Hematopoietic multipotent progenitor cell treated with erythropoietin and hydrocortisone succinate and interleukin-3 and kit ligand, for 4 days (in vitro differentiated cells): Measurements from ENCODE around the gene C3orf18.

ENCODE experiments used
- DNase-seq: peaks from one replicate; pipeline ENCODE4 v3.0.0-alpha.2; 2015

Gene C3orf18

GRCh38 chr3:50577348-50577747 is 9.8 kb upstream of the C3orf18 start:
- DNase-seq = no peak

- DNase-seq = peak; percentile 38
Observed at GRCh38 chr3:50575372-50575771, 7.8 kb upstream of the C3orf18 start.

- no peak for DNase-seq
Observed at GRCh38 chr3:50574444-50574831, 6.9 kb upstream of the C3orf18 start.

GRCh38 chr3:50573566-50574443 is 6.3 kb upstream of the C3orf18 start:
- peak; percentile 53 for DNase-seq

GRCh38 chr3:50572801-50573371 is 5.3 kb upstream of the C3orf18 start:
- DNase-seq = peak; percentile 51

- peak; percentile 92 for DNase-seq
Observed at GRCh38 chr3:50572158-50572557, 4.6 kb upstream of the C3orf18 start.

- no peak for DNase-seq
Observed at GRCh38 chr3:50571486-50571885, 3.9 kb upstream of the C3orf18 start.

GRCh38 chr3:50570508-50571279 is 3.1 kb upstream of the C3orf18 start:
- DNase-seq = no peak

- peak; percentile 99 for DNase-seq
Observed at GRCh38 chr3:50568947-50569749, 1.6 kb upstream of the C3orf18 start, which contains the start of gene HEMK1. Gene HEMK1, plus strand, starts transcription at chr3:50569522. Its CDS starts 1,583 bp downstream, at chr3:50571105.

GRCh38 chr3:50567011-50567385 is 549 bp downstream of the C3orf18 start:
- DNase-seq = no peak

GRCh38 chr3:50564321-50564720 is 3.2 kb downstream of the C3orf18 start:
- DNase-seq = no peak

GRCh38 chr3:50563867-50564266 is 3.7 kb downstream of the C3orf18 start:
- no peak for DNase-seq

GRCh38 chr3:50562861-50563260 is 4.7 kb downstream of the C3orf18 start:
- DNase-seq = no peak

- DNase-seq = no peak
Observed at GRCh38 chr3:50559702-50560101, 7.8 kb downstream of the C3orf18 start.

GRCh38 chr3:50557915-50558314 is 9.6 kb downstream of the C3orf18 start:
- DNase-seq = no peak

- DNase-seq = no peak
Observed at GRCh38 chr3:50557106-50557505, 10.4 kb downstream of the C3orf18 start.

- DNase-seq = no peak
Observed at GRCh38 chr3:50554553-50554952, 13.0 kb downstream of the C3orf18 start.

GRCh38 chr3:50552598-50552997 is 14.9 kb downstream of the C3orf18 start:
- DNase-seq = no peak

GRCh38 chr3:50551681-50552435 is 15.7 kb downstream of the C3orf18 start:
- DNase-seq = no peak

GRCh38 chr3:50551054-50551659 is 16.4 kb downstream of the C3orf18 start:
- DNase-seq = no peak

- DNase-seq = peak; percentile 78
Observed at GRCh38 chr3:50550079-50550736, 17.3 kb downstream of the C3orf18 start.
